GM19463 (cell line): Measurements from ENCODE around the gene WHAMM.

ENCODE experiments used
- ATAC-seq: cut with Tn5 transposase; IDR thresholded peaks from one replicate; pipeline ENCODE4 v1.9.1; 2021; ENCODE audit warnings: mild to moderate bottlenecking, moderate library complexity; ENCODE audit not compliant: unreplicated experiment

The WHAMM gene

DNA sequence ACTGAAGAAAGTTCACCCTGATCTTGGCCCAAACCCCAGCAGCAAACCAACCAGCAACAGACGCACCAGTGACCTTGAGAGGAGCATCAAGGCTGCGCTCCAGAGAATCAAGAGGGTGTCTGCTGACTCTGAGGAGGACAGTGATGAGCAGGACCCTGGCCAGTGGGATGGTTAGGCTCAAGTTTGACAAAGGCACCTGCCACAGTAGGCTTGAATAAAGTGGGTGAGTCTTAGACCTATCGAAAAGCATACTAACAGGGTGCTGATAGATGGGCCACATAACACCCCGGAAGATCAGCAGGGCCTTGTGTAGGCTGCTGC, 23.9 kb downstream of the WHAMM start:
- ATAC-seq: no peak

DNA sequence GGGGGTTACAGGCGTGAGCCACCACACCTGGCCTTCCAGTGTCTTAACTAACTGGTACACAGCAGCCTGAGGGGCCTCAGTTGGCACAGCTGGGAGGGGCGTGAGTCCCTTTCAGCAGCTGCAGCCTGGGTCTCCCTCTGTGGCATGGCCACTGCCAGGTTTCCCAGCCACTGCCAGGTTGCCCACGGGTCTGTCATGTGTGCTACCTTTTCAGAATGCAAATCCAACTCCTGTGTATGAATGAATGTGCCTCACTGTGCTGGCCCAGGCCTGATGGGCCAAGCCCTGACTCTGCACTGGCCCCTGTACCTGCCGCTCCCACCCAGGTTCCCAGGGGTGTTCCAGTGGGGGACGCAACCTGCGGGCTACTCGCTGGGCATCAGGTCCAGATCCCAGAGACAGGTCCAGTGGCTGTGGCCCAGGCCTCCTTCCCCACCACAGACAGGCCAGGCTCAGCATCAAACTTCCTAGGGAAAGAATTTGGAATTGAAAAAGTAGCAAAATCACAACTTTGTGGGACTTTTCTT, 26.0 kb downstream of the WHAMM start:
- no peak for ATAC-seq

DNA sequence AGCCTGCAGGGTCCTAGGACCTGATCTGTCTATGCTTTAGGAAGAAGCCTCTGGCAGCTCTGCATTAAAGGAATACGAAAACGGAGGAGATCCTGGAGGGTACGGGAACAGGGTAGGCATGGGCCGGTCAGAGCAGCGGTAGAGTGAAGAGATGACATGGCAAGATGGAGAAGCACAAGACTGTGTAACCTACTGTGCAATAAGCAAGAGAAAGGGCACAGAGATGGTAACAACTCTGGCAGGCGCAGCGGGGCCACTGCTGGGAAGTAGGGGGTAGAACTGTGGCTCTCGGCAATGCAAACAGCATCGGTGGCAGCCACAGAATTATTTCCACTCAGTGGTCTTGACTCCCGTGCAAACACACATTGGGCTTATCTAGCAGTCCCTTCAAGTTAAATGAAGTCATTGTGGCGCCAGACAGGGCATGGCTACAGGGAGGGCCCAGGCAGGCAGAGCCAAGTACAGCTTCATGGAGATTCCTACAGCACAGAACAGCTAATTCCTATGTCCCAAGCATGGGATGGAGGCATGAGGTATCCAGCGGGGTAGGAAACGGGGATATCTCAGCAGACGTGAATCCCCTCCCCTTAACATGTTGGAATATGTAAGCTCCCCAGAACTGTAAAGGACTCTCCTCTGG, 28.8 kb downstream of the WHAMM start:
- ATAC-seq: no peak

DNA sequence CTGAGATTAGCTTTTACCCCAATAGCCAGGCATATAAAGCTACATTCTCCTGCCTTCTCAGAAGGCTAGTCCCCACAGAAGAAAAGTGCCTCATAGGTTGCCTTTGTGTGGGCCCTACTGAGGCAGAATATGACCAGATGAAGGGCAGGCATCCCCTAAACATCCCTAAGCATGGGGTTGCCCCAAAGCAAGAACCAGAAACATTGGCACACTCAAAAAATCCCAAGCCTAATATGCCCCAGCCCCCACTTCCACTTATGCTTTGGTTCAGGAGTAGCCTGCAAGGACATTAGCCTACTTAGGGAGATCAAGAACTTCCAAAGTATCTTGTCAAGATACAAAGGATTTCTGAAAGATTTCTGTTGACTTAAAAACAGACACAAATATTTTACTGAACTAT, 29.7 kb downstream of the WHAMM start:
- no peak for ATAC-seq

DNA sequence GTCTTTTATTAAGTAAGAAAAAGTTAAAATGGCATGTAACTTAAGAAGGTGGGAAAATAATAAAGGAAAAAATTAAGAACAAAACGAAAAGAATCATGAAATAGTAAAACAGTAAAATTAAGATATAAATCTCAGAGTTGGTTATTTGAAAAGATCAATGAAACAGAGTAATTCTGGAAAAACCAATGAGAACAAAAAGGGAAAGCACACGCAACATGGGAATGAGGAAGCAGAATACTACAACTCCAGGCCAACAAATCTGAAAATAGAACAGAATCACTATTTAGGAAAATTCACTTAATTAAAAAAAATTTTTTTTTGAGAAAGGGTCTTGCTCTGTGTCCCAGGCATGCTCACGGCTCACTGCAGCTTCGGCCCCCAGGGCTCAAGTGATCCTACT, 30.7 kb downstream of the WHAMM start:
- ATAC-seq: no peak

DNA sequence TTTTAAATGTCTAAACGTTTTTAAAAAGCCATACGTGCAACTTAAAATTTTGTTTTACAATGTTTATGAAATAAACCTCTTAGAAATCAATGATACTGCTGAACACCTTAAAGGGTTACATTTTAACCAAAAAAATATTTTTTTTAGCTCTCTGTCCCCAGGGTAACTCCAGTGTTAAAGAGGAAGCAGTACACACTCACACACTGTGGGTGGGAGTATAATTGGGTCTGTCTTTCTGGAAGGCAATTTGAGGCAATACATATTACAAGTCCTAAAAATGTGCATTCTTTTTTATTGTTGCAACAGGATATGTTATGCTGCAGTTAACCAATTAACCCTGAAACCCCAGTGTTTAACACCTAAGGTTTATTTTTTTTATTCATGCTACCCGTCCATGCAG, 34.1 kb downstream of the WHAMM start:
- ATAC-seq: no peak

DNA sequence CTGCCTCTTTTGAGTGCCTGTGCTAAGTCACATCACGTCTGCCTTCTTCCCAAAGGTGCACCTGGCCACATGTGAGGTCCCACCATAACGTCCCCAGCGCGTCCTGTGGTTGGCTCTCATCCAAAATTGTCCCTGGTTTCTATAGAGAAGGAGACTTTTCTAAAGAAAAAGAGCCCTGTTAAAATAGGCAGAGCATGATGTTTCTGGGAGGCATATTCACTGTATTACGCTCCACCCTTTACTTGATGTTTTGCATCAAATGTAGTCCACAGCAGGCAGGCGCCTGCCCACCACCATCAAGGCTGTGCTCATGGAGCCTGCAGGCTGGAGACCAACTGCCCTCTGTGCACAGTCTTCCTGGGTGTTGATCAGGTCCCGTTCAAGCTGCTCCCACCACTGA, 36.3 kb downstream of the WHAMM start:
- no peak for ATAC-seq

DNA sequence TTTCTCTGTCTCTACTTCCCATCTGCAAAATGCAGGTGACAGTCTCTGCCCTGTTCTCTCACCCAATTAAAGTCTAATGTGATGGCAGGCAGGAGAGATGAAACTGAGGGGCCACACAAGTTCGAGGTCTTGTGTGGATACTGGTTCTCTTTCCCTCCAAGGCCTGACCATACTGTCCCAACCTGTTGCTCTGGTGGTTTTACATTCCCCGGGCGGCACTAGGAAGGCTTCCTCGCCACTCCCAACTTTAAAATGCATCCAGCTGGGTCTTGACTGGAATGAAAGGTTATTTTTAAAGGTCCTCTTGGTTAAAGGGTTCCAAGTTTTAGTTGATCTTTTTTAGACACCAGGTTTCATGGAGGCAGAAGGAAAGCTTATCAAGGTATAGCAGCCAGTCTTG, 37.2 kb downstream of the WHAMM start:
- no peak for ATAC-seq

DNA sequence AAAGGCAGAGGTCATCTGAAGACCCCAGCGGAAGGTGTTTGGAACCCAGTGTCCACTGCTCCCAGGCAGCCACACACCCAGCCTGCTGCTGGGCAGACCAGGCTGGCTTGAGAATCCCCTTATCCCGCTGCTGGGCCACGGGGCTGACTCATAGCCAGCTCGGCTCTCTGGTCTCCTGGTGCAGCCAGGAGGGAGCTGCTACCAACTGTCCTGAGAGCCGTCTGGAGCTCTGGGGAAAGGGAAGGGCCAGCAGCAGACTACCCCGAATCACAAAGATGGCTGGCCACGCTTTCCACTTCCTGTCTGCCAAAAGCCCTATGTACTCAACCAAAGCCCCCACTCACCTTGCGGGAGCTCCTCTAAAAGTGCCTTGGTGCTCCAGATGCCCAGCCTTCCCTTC, 38.3 kb downstream of the WHAMM start:
- ATAC-seq: no peak

DNA sequence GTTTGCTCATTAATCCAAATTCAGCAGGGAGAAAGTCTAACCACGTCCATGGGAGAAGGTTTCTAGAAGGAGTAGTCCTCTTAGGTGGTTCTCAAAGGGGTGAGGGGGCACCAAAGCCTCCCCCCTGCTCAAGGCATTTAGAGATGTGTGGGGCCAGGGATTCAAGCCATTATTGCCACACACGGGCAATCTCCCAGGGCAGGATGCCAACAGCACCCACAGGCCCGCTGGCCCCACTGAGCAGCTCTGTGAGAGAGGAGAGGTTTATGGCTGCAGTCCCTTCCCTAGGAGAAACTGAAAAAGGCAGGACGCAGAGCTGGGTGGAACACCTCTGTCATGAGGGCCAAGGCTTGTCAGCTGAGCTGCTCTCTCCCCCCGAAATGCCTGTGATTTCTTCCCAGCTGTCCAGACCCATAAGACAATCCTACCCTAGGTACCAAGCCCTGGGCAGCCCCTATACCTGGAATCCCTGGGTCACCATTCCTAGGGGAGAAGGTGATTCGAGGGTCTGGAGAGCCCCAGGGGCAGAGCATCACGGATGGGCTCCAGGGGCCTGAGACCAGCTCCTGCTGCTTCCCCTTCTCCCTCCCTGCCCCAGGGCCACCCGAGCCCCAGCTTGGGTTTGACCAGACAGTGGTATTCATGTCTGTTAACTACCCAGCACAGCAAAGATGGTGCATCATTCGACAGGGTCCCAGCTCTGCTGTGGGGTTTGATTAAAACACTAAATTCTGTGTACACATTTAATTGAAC, 39.0 kb downstream of the WHAMM start:
- ATAC-seq: no peak

DNA sequence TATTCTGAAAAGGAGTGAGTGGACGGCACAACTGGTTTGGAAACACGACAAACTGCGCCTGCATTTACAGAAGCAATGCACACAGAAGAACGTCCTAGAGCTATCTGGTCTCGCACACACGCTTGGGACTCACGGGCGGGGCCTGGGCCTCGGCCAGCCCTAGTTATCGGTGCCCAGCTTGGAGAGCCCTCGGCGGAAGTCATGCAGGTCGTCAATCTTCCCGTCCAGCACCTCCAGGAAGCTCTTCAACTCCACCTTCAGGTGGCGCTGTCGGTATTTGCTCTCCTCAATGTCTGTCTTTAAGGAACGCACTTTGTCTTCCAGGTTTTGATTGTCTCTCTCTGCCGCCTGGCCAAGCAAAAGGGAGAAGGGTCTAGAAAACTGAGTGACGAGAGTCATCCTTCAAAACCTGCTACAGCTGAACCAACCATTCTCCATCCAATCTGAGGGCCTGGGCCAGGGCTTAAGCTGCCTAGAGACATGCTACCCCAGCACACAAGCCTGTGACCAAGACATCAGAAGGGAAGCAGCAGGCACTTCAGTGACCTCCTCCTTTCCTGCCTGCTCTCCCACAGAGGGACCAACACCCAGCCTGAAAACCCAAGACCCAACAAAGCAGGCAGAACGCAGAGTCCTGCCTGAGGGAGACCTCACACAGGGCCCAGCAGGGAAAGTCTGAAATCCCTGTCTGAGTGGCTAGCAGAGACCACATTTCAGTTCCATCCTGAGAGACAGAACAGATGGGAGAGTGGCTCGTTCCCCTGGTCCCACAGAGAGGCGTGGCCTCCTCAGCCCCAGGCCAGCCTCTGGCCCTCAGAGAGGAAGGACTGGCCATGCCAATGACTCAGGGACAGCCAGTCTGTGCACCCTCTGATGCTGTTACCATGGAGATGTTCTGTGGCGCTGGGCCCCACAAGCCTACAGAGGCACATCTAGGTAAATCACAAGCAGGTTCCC, 40.4 kb downstream of the WHAMM start:
- ATAC-seq: peak; percentile 72

DNA sequence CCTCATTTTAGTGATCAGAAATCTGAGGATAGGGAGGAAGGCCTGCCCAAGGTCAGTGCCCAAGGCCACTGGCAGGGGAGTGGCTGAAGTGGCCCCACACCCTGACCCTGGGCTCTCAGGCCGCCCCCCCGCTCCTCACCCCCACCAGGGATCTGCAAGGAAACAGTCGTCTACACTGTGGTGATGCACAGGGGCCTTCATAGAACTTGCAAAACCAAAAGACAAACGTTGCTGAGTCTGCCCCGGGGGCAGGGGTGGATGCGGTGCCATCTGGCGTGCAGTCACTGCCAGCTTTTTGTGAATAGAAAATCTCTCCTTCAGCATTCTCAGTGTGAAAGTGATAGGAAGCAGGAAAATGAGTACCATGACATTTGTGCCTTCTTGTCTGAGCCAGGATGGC, 41.3 kb downstream of the WHAMM start:
- ATAC-seq: no peak

DNA sequence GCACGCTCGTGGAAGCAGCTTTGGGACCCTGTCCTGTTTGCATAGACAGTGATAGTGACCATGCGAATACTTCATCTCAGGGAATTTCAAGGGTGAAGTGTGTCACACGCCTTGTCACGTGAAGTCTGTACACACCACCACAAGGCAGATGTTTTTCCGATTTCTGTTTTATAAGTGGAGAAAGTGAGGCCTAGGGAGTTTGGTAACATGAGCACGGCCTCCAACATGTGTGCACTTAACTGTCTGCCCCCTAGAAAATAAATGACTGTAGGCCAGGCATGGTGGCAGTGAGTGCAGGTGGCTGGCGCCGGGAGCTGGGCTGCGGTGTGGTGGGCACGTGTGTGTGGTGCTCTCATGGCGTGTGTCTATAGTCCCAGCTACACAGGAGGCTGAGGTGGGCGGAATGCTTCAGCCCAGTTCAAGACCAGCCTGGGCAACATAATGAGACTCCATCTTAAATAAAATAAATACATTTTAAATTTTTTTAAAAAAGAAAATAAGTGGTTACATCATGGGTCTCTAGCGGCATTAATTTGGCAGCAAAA, 42.0 kb downstream of the WHAMM start:
- ATAC-seq: no peak

DNA sequence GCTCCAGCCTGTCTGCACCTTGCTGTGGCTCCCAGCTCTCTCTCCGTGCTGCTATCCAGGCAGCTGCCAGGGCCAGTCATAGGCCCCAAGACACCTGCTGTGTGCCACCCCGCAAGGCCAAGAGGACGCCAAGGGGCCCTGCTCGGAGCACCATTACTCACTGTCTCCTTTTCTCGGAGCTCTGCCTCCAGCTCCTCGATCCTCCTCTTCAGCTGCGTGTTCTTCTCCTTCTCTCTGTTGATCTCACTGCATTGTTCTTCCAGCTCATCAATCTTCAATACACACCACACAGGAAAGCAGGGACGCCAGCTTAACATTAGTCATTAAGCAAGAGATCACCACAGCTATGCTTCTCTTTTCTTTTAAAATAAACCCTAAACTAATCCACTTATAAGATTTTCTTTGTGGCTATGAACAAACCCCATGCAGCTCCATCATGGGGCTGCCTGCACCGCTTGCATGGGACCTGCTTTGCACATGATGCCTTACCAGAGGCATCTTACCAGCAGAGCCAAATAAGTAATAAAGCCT, 42.6 kb downstream of the WHAMM start:
- no peak for ATAC-seq

DNA sequence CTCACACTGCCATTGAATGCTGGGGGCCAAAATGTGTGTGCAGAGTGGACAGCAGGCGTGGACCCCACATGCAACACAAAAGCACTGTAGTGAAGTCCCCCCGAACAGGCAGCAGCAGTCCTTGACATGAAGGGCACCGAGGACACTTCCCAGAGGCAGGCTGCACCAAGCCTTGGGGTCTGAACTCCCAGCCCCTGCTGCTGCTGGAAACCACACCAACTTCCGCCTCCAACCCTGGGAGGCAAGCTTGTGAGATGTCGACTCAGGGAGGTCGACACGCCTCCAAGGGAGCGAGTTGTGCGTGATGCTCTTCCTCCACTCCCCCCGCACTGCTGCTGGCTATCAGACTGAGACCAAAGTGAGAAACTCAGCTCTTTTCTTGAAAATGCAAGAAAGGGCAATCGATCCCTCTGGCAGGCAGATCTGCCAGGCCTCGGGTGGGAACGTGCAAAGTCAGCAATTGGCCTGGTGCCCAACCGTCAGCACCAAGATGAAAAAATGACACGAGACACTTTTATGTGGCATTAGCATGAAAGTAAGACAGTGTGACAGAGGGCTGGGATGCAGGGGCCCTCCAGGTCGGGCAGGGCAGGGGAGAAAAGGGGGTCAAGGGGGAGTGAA, 43.6 kb downstream of the WHAMM start:
- no peak for ATAC-seq

DNA sequence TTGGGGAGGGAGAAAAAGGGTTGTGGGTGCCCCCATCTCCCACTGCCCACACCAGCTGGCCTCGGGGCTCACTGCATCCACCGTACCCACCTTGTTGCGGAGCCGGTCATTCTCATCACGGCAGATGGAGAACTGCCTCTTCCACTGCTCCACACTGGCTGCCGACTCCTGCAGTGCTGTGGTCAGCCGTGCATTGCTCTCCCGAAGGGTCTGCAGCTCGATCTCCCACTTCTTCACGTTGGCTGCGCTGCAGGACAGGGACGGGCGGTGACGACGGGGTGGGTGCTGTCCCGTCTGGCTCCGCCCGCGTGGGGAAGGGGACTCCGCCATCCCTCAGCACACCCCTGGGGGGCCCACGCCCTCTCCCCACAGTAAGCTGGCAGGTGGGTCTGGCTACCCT, 45.1 kb downstream of the WHAMM start:
- no peak for ATAC-seq

DNA sequence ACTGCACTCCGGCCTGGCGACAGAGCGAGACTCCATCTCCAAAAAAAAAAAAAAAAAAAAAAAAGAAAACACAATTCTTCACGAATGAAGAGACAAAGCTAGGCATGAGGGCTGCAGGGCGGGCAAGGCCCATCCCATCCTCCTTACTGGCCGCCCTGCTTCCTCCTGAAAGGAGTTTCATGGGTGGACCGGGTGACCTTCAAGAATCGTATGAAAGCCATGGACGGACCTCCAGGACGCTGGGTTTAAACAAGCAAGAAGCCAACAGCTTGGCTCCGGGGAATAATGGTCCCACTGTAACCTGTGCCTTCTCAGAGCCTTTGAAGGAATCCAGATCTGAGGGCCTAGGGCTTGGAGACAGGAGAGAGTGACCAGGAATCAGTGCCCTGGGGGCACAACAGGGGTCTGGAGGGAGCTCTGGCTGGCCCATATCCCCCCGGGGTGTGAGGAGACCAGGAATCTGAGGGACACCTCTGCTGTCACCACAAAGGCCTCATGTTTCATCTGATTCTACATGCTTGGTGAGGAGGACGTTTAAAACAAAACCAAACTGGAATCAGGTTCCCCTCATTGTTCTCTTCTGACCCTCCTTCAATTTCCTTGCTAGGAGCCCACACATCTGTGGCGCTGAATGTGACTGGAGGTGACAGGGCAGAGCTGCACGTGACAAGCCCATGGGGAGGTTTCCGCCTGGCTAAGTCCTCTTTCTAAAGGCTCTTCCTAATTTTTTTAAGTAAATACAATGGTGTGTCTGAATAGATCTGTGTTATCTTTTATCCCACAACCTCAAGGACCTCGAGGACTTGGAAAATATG, 46.1 kb downstream of the WHAMM start:
- no peak for ATAC-seq

DNA sequence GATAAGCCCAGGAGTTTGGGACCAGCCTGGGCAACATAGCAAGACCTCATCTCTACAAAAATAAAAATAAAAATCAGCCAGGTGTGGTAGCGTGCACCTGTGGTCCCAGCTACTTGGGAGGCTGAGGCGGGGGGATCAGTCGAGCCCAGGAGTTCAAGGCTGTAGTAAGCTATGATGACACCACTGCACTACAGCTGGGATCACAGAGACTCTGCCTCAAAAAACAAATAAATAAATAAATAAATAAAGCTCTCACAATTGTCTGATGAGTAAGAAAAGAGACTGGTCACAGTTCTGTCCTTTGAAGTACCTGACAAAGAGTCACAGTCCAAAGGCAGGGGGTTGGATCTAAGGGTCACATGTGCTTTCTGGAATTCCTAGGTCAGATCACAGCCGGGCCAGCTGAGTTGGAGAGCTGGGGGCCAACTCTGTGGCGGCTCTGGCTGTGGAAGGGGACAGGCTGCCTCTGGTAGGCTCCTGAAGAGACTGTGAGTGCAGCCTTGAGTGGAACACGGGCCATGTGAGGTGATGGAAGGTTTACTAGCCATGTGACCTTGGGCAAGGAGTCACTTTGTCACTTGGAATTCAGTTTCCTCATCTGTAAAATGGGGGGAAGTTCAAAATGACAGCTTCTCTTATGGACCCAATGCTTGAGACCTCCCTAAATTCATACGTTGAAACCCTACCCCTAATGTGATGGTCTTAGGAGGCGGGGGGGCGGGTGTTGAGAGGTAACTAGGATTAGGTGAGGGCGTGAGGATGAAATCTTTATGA, 47.2 kb downstream of the WHAMM start:
- ATAC-seq: no peak

DNA sequence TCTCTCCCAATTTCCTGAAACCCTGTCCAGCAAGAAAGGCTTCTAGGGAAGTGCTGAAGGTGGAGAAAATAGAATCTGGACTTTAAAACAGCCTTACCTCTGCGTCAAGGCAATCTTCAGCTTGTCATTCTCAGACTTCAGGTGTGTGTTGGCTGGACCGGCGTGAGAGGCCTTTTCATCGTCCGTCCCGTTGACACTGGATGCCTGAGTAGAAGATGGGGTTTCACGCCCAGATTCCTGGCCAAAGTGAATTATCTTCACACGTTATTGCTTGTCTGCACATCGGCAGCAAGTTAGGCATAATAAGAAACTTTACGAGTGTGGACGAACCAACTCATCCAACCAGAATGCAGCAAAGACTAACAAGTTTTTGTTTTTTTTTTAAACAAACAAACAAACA, 49.5 kb downstream of the WHAMM start:
- ATAC-seq: no peak
